NT2/D1 (cell line): ENCODE data around the gene KIZ.
"Not testable (repeated sequence)": the region's sequence is repeated elsewhere in the genome, so short reads cannot be mapped to it uniquely, and the experiment has no call there.

ENCODE experiments used
- DNase-seq: peaks from one replicate; pipeline ENCODE4 v3.0.0-alpha.2; 2011; ENCODE audit warnings: low read depth, low spot score
- H3K27me3 ChIP-seq: 2 replicates; pipeline ENCODE4 v1.6.0; 2011; ENCODE audit warnings: mild to moderate bottlenecking; ENCODE audit not compliant: insufficient read length, insufficient read depth
- H3K36me3 ChIP-seq: 2 replicates; pipeline ENCODE4 v1.6.1; 2011; ENCODE audit warnings: mild to moderate bottlenecking, low read length, mixed read lengths; ENCODE audit not compliant: insufficient read depth, insufficient read length
- H3K4me1 ChIP-seq: 2 replicates; pipeline ENCODE4 v1.5.1; 2011; ENCODE audit not compliant: insufficient read depth, insufficient read length
- H3K4me3 ChIP-seq: 2 replicates; pipeline ENCODE4 v1.5.1; 2011; ENCODE audit warnings: low read depth; ENCODE audit not compliant: insufficient read length
- H3K9ac ChIP-seq: 2 replicates; pipeline ENCODE4 v1.6.0; 2011; ENCODE audit warnings: low read depth; ENCODE audit not compliant: insufficient read length
- H3K9me3 ChIP-seq: 2 replicates; pipeline ENCODE4 v1.5.1; 2011; ENCODE audit warnings: mild to moderate bottlenecking, low read length; ENCODE audit not compliant: insufficient read depth
- SUZ12 ChIP-seq: IDR thresholded peaks from 2 replicates; pipeline ENCODE4 v1.6.1; 2011; ENCODE audit not compliant: insufficient read length, insufficient read depth; ENCODE audit errors: extremely low read depth
- YY1 ChIP-seq: IDR thresholded peaks from 2 replicates; pipeline ENCODE4 v1.6.1; 2011; ENCODE audit not compliant: insufficient read length, insufficient read depth
- ZNF274 ChIP-seq: IDR thresholded peaks from 2 replicates; pipeline ENCODE4 v1.6.1; 2011; ENCODE audit warnings: mild to moderate bottlenecking, low read depth, low read length

Gene KIZ

GRCh38 chr20:21162631-21163030 lies 36.7 kb downstream of the KIZ start:
- no peaks in the 10 kb centered on the region for H3K27me3 ChIP-seq
- no peaks in the 10 kb centered on the region for H3K9me3 ChIP-seq
- H3K9ac ChIP-seq, result no peak overlapping the region
- DNase-seq, result no peak
- H3K4me3 ChIP-seq, result no peak overlapping the region
- H3K36me3 ChIP-seq, result no peaks in the 10 kb centered on the region
- TF ChIP-seq SUZ12 (no peak), ZNF274 (no peak), YY1 (no peak)
- no peaks in the 10 kb centered on the region for H3K4me1 ChIP-seq

GRCh38 chr20:21166801-21167200 lies 40.9 kb downstream of the KIZ start:
- no peaks in the 10 kb centered on the region for H3K27me3 ChIP-seq
- H3K9ac ChIP-seq, result no peak overlapping the region
- DNase-seq, result no peak
- no peaks in the 10 kb centered on the region for H3K36me3 ChIP-seq
- H3K4me1 ChIP-seq, result no peaks in the 10 kb centered on the region
- no peaks in the 10 kb centered on the region for H3K9me3 ChIP-seq
- TF ChIP-seq YY1 (no peak), SUZ12 (no peak), ZNF274 (no peak)
- no peak overlapping the region for H3K4me3 ChIP-seq

- Histone ChIP-seq H3K4me1 (no peaks in the 10 kb centered on the region), H3K36me3 (no peaks in the 10 kb centered on the region), H3K9ac (no peak overlapping the region), H3K27me3 (no peaks in the 10 kb centered on the region), H3K4me3 (no peak overlapping the region), H3K9me3 (no peaks in the 10 kb centered on the region)
- no peak for TF ChIP-seq YY1
- no peak for TF ChIP-seq SUZ12
- TF ChIP-seq ZNF274, result no peak
- no peak for DNase-seq
Measured at GRCh38 chr20:21167261-21167660, 41.4 kb downstream of the KIZ start.

- not testable (repeated sequence) for H3K9ac ChIP-seq, H3K36me3 ChIP-seq, DNase-seq, H3K4me3 ChIP-seq, H3K27me3 ChIP-seq, H3K4me1 ChIP-seq, H3K9me3 ChIP-seq
Measured at GRCh38 chr20:21168061-21168460, 42.2 kb downstream of the KIZ start.

- H3K9me3 ChIP-seq, result 0 out of 2 replicates have a peak, but pooled peaks cover 1% of the 10 kb centered on the region
- H3K4me1 ChIP-seq, result no peaks in the 10 kb centered on the region
- no peaks in the 10 kb centered on the region for H3K36me3 ChIP-seq
- no peak for TF ChIP-seq SUZ12
- TF ChIP-seq ZNF274, result no peak
- no peak for TF ChIP-seq YY1
- DNase-seq, result no peak
- H3K9ac ChIP-seq, result no peak overlapping the region
- no peak overlapping the region for H3K4me3 ChIP-seq
- no peaks in the 10 kb centered on the region for H3K27me3 ChIP-seq
Measured at GRCh38 chr20:21172626-21173025, 46.7 kb downstream of the KIZ start.

- no peaks in the 10 kb centered on the region for H3K36me3 ChIP-seq
- DNase-seq, result no peak
Measured at GRCh38 chr20:21173485-21173884, 47.6 kb downstream of the KIZ start.

GRCh38 chr20:21174516-21175239 lies 48.8 kb downstream of the KIZ start:
- H3K27me3 ChIP-seq, result no peaks in the 10 kb centered on the region
- H3K9ac ChIP-seq, result no peak overlapping the region
- DNase-seq, result no peak
- H3K36me3 ChIP-seq, result no peaks in the 10 kb centered on the region
- 0 out of 2 replicates have a peak, but pooled peaks cover 6% of the 10 kb centered on the region for H3K9me3 ChIP-seq
- no peaks in the 10 kb centered on the region for H3K4me1 ChIP-seq
- no peak overlapping the region for H3K4me3 ChIP-seq
- TF ChIP-seq YY1 (no peak), ZNF274 (no peak), SUZ12 (no peak)

More at GRCh38 chr20:21173485-21173884, 47.6 kb downstream of the KIZ start:
- Histone ChIP-seq H3K4me3 (no peak overlapping the region), H3K27me3 (no peaks in the 10 kb centered on the region), H3K4me1 (no peaks in the 10 kb centered on the region), H3K9ac (no peak overlapping the region), H3K9me3 (0 out of 2 replicates have a peak, but pooled peaks cover 6% of the 10 kb centered on the region)
- TF ChIP-seq YY1 (no peak), ZNF274 (no peak), SUZ12 (no peak)

- H3K4me1 ChIP-seq, result no peaks in the 10 kb centered on the region
- no peak for DNase-seq
- H3K27me3 ChIP-seq, result no peaks in the 10 kb centered on the region
Measured at GRCh38 chr20:21175433-21175832, 49.6 kb downstream of the KIZ start.

More at GRCh38 chr20:21175433-21175832, 49.6 kb downstream of the KIZ start:
- Histone ChIP-seq H3K4me3 (no peak overlapping the region), H3K9ac (no peak overlapping the region), H3K9me3 (0 out of 2 replicates have a peak, but pooled peaks cover 6% of the 10 kb centered on the region), H3K36me3 (no peaks in the 10 kb centered on the region)
- TF ChIP-seq YY1 (no peak), SUZ12 (no peak), ZNF274 (no peak)
